ENCODE results near the gene PLEKHM1.

GRCh38 chr17:45391918-45392317 is 98.6 kb downstream of the PLEKHM1 start:
- TF ChIP-seq PATZ1 (CRISPR knock-in tag; IDR thresholded peaks at IDR 0.05; ENCODE audit: borderline replicate concordance) (no peak), ZNF8 (CRISPR knock-in tag; IDR thresholded peaks at IDR 0.05) (no peak), ZNF565 (CRISPR knock-in tag; conservative IDR thresholded peaks at IDR 0.05; ENCODE audit: low read depth) (no peak), SNAI2 (CRISPR knock-in tag; IDR thresholded peaks at IDR 0.05) (no peak)
